GM19467 (cell line): ENCODE measurements around the gene PPM1N.
"Not testable (repeated sequence)": the region's sequence is repeated elsewhere in the genome, so short reads cannot be mapped to it uniquely, and the experiment has no call there.

Experiments used
- ATAC-seq: cut with Tn5 transposase; IDR thresholded peaks from one replicate; pipeline ENCODE4 v1.9.1; 2021; ENCODE audit warnings: mild to moderate bottlenecking, moderate library complexity; ENCODE audit not compliant: unreplicated experiment

Gene PPM1N

DNA sequence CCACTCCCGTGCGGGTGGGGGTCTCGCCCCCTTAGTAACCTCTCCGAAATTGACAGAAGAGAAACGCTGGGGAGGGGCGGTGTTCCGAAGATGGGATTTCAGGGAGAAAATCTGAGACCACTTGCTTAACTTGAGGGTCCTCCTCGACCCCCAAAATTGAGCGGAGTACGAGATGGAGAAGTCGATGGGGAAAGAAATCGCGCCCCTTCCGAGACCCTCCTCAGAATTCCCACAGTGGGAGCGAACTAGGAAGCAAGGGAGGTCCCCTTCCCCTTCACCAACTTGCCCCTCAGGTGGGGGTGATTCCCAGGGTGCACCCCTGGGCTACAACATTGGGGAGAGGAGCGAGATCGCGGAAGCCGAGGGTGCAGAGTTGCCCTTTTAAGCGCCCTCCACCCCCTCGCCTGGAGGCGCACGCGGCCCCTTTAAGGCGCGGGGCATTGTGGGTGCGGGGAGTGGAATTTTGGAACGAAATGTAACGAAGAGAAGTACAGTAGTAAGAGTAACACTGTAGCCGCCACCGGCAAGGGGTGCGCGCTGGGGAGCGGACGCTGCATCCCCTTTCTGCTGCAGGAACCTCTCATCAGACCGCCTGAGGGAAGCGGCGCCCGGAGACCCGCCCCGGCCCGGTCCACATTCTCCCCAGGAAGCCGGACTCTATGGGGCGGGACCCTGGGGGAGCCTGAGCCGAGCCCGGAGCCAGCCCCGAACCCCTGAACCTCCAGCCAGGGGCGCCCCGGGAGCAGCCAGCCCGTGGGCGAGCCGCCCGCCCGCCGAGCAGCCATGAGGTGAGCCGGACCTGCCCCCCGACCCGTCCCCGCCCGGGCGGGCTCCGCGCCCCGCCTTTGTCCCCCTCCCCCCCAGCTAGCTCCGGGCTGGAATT lies 9.0 kb downstream of the PPM1N start, which contains the start of gene VASP:
Gene VASP (plus strand): TSS at position 491 of the 883 bp plus-strand sequence. CDS start 293 bp downstream, at position 784.
- peak; percentile 43 for ATAC-seq

DNA sequence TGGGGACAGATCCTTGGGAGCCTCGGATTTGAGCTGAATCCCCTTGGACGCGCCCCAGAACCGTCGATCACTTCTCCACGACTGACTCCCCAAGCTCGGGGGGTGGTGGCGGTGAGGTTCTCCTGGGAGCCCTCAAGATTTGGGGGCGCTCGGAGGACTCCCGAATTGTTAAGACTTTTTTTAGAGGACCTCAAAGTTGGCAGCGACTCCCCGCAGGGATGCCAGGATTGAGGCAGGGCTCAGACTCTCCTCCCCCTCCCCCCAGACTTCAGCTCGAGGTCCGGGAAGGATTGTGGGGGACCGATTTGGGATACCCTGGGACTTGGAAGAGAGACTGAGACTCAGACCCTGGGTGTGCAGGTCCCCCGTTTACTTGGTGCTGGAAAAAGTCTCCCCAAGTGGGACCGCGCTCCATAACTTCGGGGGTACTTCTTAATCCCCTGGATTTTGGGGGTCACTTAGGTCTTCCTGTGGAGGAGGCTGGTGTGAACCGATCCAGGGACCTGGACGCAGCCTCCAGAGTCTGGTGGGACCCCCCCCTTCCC lies 9.7 kb downstream of the PPM1N start:
- no peak for ATAC-seq

DNA sequence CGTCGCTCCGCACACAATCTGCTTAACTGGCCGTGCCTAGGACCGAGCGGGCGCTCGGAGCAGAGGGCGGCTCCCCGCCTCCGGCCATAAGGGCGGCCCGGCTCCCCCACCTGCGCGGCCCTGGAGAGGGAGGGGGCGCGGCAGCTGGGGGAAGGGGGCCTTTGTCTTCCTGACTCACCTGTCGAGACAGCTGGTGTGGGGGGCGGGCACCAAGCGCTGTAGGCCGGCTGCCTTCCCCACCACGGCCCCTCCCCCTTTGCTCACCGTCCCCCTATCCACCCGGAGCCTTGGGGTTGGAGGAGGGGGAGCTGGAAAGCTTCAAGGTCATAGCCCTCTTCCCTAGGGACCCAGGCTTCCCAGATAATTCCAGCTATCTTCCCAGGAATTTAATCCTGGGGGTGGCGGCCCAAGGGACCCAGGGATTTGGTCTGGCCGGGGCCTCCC lies 10.2 kb downstream of the PPM1N start:
- ATAC-seq: no peak

DNA sequence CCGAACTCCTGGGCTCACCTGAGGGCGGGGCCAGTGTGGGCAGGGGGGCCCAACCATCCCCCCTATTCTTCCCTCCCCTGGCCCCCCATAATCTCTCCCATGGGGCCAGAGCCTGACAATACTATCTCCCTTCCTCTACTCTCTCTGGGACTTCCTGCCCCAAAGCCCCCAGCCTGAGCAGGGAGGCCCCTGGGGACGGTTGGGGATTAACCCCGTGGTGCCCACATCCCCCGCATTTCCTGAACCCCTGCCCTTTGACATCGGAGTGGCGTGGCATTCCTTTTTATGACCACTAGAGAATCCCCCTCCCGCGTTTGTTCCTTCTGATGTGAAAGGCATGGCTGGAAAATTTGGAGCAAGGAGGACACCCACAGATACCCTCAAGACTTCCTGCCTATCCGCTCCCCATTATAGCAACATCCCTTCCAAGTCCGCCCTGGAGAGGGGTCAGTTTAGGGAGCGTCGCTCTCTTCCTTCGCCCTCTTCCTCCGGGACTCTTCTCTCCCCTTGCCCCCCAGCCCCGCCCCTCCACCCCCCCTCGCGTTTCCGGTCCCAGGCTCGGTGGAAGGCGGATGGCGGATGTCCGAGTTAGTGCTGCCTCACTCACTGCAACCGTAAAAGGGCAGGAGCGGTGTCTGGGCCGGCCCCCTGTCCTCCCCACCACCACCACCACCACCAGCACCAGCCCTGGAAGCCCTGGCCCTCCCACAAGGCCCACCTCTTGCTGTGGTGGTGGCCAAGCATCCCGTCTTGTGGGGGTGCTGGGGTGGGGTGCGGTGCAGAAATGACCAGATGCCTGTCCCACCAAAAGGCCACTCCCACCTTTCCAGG lies 10.8 kb downstream of the PPM1N start:
- ATAC-seq: no peak

DNA sequence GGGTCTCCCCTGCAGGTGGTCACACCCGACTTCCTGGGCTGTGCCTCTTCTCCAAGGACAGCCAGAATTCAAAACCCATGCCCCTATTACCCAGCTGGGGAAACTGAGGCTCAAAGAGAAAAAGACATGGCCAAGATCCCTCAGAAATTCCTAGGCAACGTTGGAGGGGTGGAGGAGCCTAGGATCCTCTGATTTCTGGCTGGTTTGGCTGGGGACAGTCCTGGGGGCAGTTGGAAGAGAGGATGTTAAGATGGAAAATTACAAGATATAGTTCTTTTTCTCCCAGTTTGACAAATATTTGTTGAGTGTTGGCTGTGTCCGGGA lies 11.4 kb downstream of the PPM1N start:
- no peak for ATAC-seq

DNA sequence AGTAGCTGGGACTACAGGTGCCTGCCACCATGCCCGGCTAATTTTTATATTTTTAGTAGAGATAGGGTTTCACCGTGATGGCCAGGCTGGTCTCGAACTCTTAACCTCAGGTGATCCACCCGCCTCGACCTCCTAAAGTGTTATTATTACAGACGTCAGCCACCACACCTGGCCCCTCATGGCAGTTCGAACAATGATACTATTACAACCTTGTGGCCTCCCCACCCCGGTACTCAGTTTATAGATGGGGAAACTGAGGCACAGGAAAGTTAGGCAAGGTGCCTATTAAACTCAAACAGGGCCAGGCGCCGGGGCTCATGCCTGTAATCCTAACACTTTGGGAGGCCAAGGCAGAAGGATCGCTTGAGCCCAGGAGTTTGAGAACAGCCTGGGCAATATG lies 12.1 kb downstream of the PPM1N start:
- not testable (repeated sequence) for ATAC-seq

DNA sequence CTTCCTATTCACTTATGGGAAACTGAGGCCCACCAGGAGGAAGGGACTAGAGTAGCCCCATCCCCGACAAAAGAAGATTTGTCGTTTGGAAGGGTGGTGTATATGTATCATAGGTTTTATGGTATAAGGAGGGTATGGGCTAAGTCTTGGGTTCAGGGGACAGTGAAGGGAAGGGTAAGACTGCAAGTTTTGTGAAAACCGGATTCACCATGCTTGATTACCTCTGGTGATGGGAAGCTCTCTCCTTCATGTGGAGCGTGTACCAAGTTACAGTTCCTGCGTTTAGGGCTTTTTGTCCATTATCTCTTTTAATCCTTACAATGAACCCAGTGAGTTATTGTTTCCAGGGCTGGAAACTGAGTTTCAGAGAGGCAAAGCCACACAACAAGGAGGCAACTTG lies 12.8 kb downstream of the PPM1N start:
- no peak for ATAC-seq

DNA sequence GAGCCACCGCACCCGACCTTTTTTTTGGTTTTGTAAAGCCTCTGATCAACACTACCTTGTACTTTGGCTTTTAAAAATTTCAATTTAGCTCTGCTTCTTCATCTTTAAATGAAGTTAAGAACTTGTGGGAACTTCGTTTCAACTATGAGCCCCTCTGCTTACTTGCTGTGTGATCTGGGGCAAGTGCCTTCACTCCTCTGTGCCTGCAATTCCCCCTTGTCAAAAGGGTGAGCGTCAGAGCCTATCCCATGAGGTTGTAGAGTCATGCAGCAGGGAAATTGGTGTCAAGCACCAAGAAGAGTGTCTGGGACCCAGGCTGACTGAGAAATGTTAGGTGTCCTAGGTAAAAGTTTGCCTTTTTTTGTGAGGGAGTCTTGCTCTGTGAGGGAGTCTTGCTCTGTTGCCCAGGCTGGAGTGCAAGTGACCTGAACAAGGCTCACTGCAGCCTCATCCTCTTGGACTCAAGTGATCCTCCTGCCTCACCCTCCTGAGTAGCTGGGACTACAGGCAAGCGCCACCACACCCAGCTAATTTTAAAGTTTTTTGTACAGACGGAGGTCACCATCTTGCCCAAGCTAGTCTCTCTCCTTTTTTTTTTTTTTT lies 14.7 kb downstream of the PPM1N start:
- no peak for ATAC-seq

DNA sequence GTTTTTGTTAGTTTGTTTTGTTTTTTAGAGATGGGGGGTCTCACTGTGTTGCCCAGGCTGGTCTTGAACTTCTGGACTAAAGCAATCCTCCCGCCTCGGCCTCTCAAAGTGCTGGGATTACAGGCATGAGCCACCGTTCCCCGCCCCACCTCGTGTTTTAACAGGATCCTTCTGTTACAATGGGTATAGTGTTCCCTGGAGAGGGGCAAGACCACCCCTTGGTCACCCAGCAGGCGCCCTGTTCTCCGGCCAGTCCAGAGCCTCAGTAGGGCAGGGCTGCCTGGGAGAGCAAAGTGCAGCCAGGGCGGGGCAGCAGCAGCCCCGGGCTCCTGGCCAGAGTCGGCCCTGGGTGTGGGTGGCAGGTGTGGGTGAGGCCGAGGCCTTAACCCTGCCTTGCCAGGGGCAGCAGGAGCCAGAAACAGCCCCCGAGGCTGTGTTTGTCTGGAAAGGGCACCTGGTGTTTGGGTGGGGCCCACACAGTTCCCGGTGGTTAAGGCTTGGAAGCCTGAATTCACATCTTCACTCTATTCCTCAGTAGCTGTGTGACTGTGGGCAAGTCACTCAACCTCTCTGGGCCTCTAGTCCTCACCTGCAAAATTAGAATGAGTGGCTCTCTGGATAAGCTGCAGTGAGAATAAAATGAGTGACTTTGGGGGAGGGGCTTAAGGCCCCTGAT lies 16.3 kb downstream of the PPM1N start:
- ATAC-seq: no peak

DNA sequence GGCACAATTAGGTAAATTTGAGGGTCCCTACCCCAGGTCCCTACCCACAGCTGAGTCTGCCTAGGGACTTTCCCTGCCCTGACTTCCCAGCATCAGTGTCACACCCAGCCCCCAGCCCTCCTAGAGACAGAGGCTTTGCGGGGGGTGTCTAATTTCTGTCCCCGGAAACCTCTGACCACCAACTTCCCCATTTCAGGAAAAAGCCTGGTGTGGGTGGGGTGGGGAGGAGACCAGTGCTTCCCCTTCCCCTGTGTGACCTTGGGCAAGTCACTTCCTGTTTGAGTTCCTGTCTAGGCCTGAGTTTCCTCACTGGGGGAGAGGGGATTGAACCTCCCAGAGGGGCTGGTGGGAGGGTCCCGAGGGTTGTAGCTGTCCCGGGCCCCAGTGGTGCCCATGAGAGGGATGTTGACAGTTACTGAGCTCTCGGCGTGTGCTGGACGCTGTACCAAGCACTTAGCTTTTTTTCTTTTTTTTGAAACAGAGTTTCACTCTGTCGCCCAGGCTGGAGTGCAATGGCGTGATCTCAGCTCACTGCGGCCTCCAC lies 16.9 kb downstream of the PPM1N start:
- no peak for ATAC-seq

DNA sequence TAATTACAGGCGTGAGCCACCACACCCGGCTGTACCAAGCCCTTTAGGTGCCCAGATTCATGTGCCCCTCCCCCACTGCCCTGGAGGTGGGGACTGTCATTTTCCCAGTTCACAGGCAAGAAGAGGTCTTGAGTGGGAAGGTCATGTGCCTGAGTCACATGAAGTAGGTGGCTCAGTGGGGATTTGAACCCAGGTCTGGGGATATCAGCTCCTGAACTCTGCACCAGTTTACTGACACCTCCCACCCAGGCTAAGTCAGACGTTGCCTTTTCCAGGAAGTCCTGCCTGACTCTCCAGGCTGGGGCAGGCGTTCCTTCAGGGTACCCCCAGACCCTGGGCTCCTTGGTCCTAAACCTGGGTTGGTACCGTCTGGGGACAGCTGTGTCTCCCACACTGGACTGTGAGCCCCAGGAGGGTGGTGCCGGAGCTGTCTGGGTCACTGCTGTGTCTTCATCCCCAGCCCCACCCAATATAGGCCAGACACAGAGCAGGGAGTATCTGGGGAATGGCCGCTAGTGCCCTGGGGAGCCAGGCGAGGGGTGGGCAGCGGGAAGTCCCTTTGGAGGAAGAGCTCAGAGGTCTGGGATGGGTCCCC lies 17.7 kb downstream of the PPM1N start:
- ATAC-seq: no peak

DNA sequence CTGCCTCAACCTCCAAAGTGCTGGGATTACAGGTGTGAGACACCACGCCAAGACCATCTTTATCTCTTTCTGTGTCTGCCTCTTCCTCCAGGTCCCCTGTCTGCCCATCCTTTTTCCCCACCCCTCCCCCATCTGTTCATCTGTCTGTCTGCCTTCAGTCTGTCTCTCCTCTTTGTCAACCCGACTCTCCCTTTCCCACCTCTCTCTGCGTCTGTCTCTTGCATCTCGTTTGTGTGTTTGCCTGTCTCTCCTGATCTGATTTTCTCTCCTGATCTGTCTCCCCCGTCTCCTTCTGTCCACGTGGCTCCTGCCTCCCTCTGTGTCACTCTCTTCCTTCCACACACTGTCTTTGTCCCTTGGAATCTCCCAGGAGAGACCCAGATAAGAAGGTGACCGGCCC lies 19.0 kb downstream of the PPM1N start:
- no peak for ATAC-seq

DNA sequence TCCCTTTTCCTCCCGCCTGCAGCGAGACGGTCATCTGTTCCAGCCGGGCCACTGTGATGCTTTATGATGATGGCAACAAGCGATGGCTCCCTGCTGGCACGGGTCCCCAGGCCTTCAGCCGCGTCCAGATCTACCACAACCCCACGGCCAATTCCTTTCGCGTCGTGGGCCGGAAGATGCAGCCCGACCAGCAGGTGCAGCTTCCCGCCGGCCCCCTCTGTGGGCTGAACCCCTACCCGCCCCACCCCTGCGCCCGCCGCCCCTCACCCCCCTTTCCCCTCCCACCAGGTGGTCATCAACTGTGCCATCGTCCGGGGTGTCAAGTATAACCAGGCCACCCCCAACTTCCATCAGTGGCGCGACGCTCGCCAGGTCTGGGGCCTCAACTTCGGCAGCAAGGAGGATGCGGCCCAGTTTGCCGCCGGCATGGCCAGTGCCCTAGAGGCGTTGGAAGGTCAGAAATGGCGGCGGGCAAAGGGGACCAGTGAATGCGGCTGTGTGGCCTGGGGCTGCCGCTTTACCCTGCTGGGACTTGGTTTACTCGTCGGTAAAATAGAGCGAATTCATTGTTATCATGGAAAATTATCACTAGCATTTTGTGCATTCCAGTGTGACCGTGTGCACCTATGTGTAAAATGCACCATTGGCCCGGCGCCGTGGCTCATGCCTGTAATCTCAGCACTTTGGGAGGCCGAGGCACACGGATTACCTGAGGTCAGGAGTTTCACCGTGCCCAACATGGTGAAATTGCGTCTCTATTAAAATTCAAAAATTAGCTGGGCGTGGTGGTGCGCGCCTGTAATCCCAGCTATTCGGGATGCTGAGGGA lies 19.6 kb downstream of the PPM1N start:
- no peak for ATAC-seq

DNA sequence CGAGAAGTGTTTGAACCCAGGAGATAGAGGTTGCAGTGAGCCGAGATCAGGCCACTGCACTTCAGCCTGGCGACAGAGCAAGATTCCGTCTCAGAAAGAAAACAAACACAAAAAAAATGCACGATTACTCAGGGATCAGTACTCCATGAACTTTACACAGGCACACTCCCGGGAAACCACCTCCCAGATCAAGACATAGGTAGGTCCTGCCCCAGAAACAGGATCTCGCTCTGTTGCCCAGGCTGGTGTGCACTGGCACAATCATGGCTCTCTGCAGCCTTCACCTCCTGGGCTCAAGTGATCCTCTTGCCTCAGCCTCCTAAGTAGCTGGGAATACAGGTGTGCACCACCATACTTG lies 20.2 kb downstream of the PPM1N start:
- no peak for ATAC-seq

DNA sequence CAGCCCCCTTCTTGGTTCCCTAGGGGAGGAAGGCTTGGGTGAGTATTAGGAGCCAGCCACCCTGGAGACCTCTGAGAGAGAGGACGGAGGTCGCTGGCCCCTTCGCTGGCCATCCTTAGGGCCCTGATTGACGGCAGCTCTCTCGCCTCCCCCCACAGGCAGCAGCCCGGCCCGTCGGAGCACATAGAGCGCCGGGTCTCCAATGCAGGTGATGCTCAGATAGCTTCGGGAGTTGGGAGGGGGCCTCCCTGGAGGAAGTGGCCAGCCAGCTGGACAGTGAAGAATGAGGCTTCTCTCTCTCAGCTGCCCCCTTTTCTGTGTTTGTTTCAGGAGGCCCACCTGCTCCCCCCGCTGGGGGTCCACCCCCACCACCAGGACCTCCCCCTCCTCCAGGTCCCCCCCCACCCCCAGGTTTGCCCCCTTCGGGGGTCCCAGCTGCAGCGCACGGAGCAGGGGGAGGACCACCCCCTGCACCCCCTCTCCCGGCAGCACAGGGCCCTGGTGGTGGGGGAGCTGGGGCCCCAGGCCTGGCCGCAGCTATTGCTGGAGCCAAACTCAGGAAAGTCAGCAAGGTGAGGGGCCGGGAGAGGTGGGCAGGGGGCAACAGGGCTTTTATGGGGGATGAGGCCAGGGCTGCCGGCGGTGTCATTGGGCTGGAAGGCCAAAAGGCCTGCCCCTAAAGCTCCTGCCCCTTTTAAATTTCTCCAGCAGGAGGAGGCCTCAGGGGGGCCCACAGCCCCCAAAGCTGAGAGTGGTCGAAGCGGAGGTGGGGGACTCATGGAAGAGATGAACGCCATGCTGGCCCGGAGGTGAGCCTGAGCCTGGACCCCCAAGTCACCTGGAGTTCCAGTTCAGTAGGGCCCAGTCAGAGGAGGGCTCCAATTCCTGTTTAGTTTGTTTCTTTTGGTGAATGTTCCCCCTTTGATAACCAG lies 24.0 kb downstream of the PPM1N start:
- no peak for ATAC-seq

DNA sequence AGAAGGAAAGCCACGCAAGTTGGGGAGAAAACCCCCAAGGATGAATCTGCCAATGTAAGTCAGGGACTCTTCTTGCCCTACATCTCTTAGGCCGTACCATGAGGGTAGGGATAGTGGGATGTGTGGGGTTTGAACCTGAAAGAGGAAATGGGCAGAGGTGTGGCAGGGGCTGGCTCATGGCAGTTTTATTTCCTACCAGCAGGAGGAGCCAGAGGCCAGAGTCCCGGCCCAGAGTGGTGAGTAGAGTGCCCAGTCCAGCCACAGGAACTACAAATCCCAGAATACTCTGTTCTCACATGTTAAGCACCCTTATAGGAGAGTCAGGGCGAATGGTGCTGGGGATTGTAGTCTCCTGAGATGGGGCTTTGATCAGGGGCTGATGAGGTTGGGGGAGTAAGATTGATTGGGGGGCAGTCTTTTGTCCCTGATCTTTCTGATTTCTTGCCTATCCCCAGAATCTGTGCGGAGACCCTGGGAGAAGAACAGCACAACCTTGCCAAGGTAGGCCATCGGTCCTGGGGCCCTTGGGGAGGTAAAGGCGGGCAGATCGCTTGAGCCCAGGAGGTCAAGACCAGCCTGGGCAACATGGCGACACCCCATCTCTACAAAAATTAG lies 25.5 kb downstream of the PPM1N start:
- ATAC-seq: peak; percentile 76

DNA sequence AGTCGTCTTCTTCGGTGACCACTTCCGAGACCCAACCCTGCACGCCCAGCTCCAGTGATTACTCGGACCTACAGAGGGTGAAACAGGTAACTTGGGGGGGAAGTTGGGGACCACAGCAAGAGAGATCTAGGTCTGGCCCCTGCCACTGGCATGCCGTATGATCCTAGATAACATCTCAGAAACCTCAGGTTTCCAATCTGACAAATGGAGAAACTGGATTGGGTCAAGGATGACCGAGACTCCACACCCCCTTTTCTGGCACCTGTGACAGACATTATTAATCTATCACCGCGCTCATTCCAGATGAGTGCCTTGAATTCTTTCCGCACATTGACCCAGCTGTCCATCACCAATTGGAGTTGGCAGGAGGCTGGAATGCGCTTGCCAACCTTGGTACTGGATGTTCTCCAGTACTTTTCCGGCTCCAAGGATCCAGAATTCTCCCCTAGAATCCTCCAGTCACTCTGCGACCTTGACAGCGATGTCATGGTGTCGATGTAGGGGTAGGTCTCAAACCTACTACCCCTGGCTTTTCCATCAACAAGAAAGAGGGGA lies 26.4 kb downstream of the PPM1N start:
- ATAC-seq: no peak
